Tibial artery (tissue), 4 donors: ENCODE results near the gene DLX4.

Source experiments
- DNase-seq, 2 donors: peaks; one replicate each; pipeline ENCODE4 v3.0.0-alpha.2; 2019
- H3K27ac ChIP-seq, 2 donors: fragments of 200-600 bp; sonication (generic) in 1 of 2; 1 replicate in 1 of 2; 2 replicates in 1 of 2; pipeline ENCODE4 v1.5.1; 2018 to 2019; ENCODE audit warnings: mild to moderate bottlenecking in 1 of 2
- H3K27me3 ChIP-seq, 2 donors: fragments of 200-600 bp; sonication (generic) in 1 of 2; one replicate each; pipeline versions ENCODE4 v1.5.1 to v1.6.0; 2016 to 2019
- H3K36me3 ChIP-seq, 3 donors: fragments of 200-600 bp; sonication (generic) in 2 of 3; one replicate each; pipeline ENCODE4 v1.5.1; 2016 to 2019; ENCODE audit warnings: mild to moderate bottlenecking in 2 of 3
- H3K4me1 ChIP-seq, 4 donors: fragments of 200-600 bp; sonication (generic) in 2 of 4; 1 replicate in 3 of 4; 2 replicates in 1 of 4; pipeline ENCODE4 v1.5.1; 2016 to 2019
- H3K4me3 ChIP-seq, 2 donors: fragments of 200-600 bp; sonication (generic) in 1 of 2; 1 replicate in 1 of 2; 2 replicates in 1 of 2; pipeline ENCODE4 v1.5.1; 2018 to 2019; ENCODE audit warnings: mild to moderate bottlenecking in 2 of 2
- H3K9me3 ChIP-seq, 3 donors: fragments of 200-600 bp; sonication (generic) in 1 of 3; one replicate each; pipeline ENCODE4 v1.5.1; 2016 to 2019
- intact Hi-C: fragments of 100-400 bp; cut with DNase I; formaldehyde crosslinking; loops from one replicate; pipeline ENCODE4 v1.15.0; 2023; ENCODE audit warnings: low total_unique reads
- TF ChIP-seq, protein P1 (sequence below), 2 experiments: fragments of 200-600 bp in 1 of 2; fragments of 450-650 bp in 1 of 2; IDR thresholded peaks; one replicate each; pipeline ENCODE4 v1.5.1; 2017 to 2019; ENCODE audit warnings: antibody characterized with exemption in 2 of 2, mild to moderate bottlenecking in 1 of 2, moderate library complexity in 1 of 2

DLX4 gene

DNA sequence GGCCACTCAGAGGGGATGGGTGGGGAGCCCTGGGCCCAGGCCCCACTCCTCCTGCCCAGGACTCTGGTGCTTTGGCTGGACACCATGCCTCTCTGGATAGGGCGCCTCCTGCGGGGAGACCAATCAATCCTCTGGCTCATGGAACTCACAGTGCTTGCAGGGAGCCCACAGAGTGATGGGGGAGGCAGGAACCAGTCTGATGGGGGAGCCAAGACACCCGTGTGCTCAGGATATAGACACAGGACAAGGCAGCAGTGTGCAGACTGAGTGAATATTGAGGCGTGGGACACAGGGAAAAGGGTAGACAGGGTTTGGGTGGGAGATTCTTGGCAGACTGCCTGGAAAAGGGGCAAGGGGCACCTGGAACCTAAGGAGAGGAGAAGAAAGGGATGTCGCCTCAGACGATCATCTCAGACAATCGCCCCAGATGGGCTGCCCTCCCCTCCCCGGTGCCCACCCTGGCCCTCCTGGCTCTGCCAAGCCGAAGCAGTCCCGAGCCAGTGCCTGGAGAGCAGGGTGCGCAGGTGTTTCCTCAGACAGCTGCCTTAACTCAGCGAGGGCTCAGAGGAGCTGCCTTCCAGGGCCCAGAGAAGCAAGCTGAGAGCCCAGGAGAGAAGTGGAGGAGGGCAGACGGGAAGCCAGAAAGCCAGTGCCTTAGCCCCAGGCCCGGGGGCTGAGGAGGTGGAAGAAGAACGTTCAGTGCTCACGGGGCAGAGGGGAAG, 37.4 kb upstream of the DLX4 start:
- Histone ChIP-seq H3K36me3 (no peaks in the 10 kb centered on the region), H3K27ac (no peak overlapping the region), H3K9me3 (no peaks in the 10 kb centered on the region), H3K4me1 (peaks cover 0 to 13% (median 12%) of the 10 kb centered on the region in 4 donors), H3K4me3 (no peak overlapping the region), H3K27me3 (peaks cover 0 to 50% of the 10 kb centered on the region in 2 donors)
- TF ChIP-seq, protein P1, sequence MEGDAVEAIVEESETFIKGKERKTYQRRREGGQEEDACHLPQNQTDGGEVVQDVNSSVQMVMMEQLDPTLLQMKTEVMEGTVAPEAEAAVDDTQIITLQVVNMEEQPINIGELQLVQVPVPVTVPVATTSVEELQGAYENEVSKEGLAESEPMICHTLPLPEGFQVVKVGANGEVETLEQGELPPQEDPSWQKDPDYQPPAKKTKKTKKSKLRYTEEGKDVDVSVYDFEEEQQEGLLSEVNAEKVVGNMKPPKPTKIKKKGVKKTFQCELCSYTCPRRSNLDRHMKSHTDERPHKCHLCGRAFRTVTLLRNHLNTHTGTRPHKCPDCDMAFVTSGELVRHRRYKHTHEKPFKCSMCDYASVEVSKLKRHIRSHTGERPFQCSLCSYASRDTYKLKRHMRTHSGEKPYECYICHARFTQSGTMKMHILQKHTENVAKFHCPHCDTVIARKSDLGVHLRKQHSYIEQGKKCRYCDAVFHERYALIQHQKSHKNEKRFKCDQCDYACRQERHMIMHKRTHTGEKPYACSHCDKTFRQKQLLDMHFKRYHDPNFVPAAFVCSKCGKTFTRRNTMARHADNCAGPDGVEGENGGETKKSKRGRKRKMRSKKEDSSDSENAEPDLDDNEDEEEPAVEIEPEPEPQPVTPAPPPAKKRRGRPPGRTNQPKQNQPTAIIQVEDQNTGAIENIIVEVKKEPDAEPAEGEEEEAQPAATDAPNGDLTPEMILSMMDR (IDR thresholded peaks at IDR 0.05): no peak
- intact Hi-C loops: no loop called here
- DNase-seq: no peak

DNA sequence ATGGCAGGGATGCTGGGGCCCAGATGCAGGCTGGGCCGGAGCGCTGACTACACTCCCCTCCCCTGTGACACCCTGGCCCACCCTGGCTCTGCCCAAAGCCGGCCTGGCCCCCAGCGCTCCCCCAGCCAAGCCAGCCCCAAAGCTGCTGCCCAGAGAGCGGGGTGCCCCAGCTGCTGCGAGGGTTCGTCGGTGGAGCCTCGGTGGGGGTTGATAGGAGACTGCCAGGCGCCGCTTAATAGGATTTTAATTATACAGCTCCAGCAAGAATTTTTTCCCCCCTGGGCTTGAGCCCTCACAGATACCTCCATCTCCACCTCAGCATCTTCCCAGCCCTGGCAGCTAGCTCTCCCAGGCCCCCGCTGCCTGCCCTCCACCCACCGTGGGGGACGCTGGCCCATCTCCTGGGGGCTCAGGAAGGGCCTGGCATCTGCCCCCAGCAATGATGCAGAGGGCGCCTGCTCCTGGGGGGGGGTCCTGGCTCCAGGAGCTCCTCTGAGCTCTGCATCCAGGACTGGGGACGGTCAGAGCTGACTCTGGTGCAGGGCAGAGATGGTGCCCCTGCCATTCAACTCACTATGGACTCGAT, 36.8 kb upstream of the DLX4 start:
- peaks cover 0 to 8% (median 5%) of the 10 kb centered on the region in 4 donors for H3K4me1 ChIP-seq
- H3K9me3 ChIP-seq: no peaks in the 10 kb centered on the region
- TF ChIP-seq, protein P1 (IDR thresholded peaks at IDR 0.05): no peak
- no peak for DNase-seq
- no peak overlapping the region for H3K4me3 ChIP-seq
- H3K27me3 ChIP-seq: peaks cover 0 to 49% of the 10 kb centered on the region in 2 donors
- no peak overlapping the region for H3K27ac ChIP-seq
- intact Hi-C loops: no loop called here
- H3K36me3 ChIP-seq: no peaks in the 10 kb centered on the region

DNA sequence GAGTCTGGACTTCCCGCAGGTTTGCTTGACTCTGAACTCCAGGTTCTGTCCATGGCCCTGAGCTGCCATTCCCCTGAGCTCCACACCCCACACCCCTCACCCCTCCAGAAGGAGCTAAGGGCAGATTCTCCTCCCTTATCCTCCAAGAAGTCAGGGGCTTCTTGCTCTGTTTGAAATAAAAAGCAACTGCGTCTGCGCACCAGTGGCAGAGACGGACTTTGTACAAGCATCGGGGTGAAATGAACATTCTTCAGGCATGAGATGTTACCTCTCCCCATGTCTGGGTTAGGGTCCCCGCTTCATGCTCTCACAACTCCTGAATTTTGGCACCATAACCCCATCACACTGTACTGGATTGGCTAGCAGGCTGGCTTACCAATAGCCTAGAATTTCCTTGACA, 36.1 kb upstream of the DLX4 start:
- Histone ChIP-seq H3K9me3 (no peaks in the 10 kb centered on the region), H3K27ac (no peak overlapping the region), H3K4me3 (no peak overlapping the region), H3K36me3 (no peaks in the 10 kb centered on the region), H3K4me1 (peaks cover 0 to 1% (median 0%) of the 10 kb centered on the region in 4 donors), H3K27me3 (peaks cover 0 to 44% of the 10 kb centered on the region in 2 donors)
- intact Hi-C loops: no loop called here
- no peak for DNase-seq
- TF ChIP-seq, protein P1 (IDR thresholded peaks at IDR 0.05): no peak

DNA sequence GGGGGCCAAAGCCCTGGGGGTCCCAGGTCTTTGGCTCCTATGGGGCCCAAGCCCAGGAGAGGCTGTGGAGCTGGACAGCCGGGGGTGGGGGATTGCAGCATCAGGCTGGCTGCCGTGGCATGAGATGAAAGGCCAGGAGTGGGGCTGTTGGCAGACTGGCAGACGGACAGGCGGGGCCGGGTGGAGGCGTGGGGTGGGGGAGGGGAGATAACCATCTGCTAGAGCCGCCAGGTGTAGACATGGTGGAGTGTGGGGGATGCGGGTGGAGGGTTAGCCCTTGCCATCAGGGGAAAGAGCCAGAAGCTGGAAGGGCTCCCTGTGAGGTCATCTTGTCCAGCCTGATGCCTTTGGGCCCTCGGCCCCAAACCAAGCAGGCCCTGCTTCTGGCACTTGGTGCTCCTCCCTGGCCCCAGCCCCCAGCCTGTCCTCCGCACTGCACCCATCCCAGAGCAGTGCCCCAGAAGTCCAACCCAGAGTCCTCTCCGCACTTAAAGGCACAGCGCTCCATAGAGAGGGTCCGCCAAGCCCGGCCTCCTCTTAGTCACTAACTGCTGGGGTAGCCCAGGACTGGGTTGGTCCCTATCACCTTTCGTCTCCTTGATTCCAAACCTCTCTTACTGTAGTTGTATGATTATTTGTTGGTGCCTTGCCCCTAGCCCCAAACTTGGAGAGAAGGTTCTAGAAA, 33.3 kb upstream of the DLX4 start:
- no peak overlapping the region for H3K4me3 ChIP-seq
- H3K27ac ChIP-seq: no peak overlapping the region
- no peaks in the 10 kb centered on the region for H3K4me1 ChIP-seq
- no peak for DNase-seq
- peaks cover 0 to 48% of the 10 kb centered on the region in 2 donors for H3K27me3 ChIP-seq
- TF ChIP-seq, protein P1 (IDR thresholded peaks at IDR 0.05): no peak
- H3K9me3 ChIP-seq: no peaks in the 10 kb centered on the region
- intact Hi-C loops: no loop called here
- no peaks in the 10 kb centered on the region for H3K36me3 ChIP-seq

DNA sequence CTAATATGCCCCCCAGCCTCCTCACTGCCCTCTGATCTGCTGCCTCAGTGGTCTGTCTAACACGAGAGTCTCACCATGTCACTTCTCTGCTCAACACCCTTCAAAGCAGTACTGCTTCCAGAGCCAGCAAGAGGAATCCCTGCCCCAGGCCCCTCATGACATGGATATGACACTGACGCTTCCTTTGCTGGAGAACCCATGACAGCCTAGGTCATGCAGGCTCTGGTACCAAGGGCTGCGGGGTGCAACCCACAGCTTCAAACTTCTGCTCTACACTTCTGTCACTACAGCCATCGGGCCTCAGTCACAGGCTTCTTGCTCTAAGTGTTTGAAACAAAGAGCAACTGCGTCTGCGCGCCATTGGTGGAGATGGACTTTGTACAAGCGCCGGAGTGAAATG, 32.6 kb upstream of the DLX4 start:
- no peak for DNase-seq
- no peak overlapping the region for H3K4me3 ChIP-seq
- no peaks in the 10 kb centered on the region for H3K9me3 ChIP-seq
- H3K27ac ChIP-seq: no peak overlapping the region
- TF ChIP-seq, protein P1 (IDR thresholded peaks at IDR 0.05): no peak
- no peaks in the 10 kb centered on the region for H3K4me1 ChIP-seq
- H3K36me3 ChIP-seq: no peaks in the 10 kb centered on the region
- intact Hi-C loops: no loop called here
- peaks cover 0 to 48% of the 10 kb centered on the region in 2 donors for H3K27me3 ChIP-seq
